SHP77 treated with DMSO at 0.1 percent for 48 hours (cell line): Measurements from ENCODE around the gene PCED1B.
"Not testable (repeated sequence)": the region's sequence is repeated elsewhere in the genome, so short reads cannot be mapped to it uniquely, and the experiment has no call there.

ENCODE experiments used
- DNase-seq: peaks from one replicate; lab custom pipeline; 2025; lab: John Stamatoyannopoulos, UW

The PCED1B gene

DNA sequence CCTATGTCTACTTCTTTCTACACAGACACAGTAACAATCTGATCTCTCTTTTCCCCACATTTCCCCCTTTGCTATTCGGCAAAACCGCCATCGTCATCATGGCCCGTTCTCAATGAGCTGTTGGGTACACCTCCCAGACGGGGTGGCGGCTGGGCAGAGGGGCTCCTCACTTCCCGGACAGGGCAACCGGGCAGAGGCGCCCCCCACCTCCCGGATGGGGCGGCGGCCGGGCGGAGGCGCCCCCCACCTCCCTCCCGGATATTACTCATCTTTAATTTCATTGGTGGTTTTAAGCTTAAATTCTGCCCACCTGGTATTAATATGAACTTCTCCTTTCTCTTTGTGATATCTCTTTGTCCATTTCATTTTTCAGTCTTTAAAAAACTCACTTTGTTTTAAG, 90.9 kb downstream of the PCED1B start:
- DNase-seq: not testable (repeated sequence)

GRCh38 chr12:47178014-47178413, 98.6 kb downstream of the PCED1B start:
- no peak for DNase-seq

- not testable (repeated sequence) for DNase-seq
These were observed 102.9 kb downstream of the PCED1B start for GRCh38 chr12:47182164-47182938.

DNA sequence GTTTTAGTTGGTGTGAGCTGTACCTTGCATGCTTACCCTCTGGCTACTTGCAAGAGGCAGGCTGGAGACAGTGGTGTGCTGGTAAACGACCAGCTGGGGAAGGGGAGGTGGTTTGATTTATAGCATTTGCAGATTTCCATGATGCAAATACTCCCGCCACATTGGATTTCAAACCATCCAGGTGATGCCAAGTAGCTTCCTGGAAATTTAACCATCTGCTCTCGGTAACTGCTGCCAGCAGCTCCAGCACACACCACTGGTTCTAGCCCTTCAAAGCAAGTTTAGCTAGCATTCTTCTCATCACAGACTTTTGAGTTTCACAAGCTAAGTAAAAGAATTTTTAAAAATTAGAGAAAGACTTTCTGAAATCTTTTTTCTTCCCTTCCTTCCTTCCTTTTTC, 104.8 kb downstream of the PCED1B start:
- DNase-seq: peak; percentile 89

- no peak for DNase-seq
These were observed 105.4 kb downstream of the PCED1B start for GRCh38 chr12:47184813-47185212.

DNA sequence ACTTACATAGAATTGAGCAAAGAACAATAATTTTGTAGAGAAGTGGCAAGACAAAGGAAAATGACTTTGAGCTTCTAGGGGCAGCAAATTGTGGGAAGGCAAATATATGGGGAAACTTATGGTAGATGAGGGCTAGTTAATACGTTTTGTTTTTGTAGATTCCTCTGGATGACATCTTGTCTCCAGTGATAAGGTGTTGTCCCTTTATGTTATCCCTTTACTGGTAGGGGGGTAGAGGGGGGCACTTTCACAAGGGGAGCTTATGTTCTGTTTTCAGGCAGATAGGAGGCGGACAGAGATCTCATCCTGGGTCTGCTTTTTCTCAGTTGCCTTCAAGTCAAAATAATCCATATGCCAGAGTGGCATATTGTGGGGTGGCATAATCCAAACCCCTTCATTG, 106.8 kb downstream of the PCED1B start:
- DNase-seq: no peak

DNA sequence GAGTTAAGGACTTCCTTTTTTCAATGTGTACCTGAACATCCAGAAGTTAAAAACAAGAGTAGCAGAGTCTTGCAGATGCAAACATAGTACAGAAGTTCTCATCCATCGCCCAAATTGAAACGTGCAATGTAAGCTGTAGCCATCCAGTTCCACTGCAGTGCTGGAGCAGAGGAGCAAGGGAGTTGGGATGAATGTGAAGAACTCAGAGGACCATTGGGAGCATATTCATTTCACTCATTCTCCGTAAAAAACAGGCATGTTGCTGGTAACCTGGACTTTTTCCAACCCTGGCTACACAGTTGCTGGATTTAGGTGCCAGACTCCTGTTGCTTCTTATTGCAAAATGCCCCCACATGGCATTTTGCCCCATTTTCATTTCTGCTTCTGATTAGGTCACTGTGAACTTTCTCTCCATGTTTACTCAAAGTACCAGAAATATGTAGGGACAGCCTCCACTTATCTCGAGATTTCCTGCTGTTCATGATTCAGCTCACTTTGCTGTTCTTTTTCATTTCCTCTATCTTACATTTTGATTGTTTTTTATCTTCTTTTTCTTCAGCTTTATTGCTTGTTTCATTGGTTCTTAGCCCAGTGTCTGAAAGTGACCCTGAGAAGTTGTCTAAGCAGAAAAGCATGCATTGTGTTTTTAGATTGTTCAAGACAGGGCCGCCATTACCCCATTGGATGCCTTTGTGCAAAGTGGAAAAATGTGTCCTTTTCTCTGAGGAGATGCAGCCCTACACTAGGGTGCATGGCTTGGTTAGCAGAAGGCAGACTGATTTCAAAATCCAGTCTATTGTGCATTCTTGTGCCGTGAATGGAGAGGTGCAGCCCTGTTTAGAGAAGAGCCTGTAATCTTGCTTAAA, 109.4 kb downstream of the PCED1B start:
- DNase-seq: no peak

GRCh38 chr12:47189728-47190127, 110.3 kb downstream of the PCED1B start:
- DNase-seq: no peak

GRCh38 chr12:47190271-47190750, 110.9 kb downstream of the PCED1B start:
- no peak for DNase-seq

DNA sequence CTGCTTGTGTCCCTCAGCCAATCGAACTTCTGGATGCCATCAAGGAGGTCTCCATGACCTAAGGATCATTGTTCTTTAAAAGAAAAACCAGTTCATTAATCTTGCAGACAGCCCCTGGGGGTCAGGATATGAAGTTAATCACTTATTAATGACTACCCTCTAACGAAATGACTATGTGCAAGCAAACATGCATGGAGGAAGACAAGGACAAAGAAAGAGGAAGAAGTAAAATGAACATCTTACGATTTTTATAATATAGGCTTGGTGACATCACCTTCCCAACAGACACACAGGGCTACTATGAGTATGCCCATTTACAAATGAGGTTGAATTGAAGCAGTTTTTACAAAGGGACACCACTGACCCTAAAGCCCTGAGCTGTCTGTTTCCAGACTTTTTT, 111.5 kb downstream of the PCED1B start:
- DNase-seq: no peak

- no peak for DNase-seq
These were observed 112.6 kb downstream of the PCED1B start for GRCh38 chr12:47192051-47192450.

DNA sequence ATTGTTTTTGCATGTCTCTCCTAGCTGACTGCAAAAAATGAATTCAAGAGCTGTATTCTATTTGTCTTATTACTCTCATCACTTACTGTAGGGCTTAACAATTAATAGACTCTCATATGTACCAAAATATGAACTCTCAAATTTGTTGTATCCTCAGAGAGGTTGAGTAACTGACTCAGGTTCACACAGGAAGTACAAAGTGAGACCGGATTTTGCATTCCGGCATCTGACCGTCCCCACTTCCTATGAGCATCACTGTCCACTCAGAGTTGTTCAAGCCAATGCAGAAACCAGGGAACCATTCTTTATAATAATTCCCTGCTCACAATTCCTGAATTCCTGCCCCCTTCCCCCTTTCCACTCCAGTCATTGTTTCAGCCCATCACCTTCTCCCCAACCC, 113.6 kb downstream of the PCED1B start:
- no peak for DNase-seq

- no peak for DNase-seq
These were observed 115.1 kb downstream of the PCED1B start for GRCh38 chr12:47194501-47194900.

DNA sequence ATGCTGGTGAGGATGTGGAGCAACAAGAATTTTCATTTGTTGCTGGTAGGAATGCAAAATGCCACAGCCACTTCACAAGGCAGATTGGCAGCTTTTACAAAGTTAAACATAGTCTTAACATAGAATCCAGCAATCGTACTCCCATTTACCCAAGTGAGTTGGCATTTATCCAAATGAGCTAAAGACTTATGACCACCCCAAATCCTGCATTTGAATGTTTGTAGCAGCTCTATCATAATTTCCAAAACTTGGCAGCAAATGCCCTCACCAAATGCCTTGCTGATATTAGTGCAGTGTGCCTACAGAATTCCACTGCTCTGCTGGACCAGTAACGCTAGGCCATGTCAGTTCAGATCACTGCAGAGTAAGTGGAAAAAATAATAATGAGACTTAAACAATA, 121.0 kb downstream of the PCED1B start:
- no peak for DNase-seq

DNA sequence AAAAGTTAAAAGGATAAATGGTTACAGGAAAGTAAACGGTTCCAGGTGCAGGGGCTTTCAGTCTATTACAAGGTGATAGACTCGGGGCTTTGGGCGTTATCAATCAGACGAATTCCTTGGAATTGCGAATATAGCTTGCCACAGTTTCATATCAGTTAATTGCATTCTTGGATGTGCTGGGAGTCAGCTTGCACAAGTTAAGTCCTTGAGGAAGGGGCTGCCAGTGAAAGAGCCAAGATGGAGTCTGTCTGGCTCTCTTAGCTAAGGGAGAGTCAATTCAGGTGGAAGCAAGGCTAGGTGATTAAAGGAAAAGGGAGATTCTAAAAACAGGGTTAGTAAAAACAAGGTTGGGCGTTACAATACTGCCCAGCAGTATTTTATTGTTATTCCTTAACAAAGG, 121.8 kb downstream of the PCED1B start:
- DNase-seq: not testable (repeated sequence)

- no peak for DNase-seq
These were observed 122.8 kb downstream of the PCED1B start for GRCh38 chr12:47202176-47202575.

DNA sequence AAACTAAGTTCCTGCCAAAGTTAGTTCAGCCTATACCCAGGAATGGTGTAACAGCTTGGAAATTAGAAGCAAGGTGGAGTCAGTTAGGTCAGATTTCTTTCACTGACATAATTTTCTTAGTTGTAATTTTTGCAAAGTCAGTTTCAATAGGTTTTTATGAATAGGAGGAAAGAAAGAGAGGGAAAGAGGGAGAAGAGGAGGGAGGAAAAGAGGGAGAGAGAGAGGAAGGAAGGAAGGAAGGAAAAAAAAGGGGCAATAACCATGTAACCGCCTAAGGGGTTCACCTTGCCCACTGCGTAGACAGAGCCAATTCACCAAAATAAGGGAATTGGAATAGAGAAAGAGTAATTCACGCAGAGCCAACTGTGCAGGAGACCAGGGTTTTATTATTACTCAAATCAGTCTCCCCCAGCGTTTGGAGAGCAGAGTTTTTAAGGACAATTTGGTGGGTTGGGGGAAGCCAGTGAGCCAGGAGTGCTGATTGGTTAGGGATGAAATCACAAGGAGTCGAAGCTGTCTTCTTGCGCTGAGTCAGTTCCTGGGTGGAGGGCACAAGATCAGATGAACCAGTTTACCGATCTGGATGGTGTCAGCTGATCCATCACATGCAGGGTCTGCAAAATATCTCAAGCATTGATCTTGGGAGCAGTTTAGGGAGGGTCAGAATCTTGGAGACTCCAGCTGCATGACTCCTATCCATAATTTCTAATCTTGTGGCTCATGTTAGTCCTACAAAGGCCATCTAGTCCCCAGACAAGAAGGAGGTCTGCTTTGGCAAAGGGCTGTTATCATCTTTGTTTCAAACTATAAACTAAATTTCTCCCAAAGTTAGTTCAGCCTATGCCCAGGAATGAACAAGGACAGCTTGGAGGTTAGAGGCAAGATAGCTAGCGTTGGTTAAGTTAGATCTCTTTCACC, 126.4 kb downstream of the PCED1B start:
- DNase-seq: no peak

DNA sequence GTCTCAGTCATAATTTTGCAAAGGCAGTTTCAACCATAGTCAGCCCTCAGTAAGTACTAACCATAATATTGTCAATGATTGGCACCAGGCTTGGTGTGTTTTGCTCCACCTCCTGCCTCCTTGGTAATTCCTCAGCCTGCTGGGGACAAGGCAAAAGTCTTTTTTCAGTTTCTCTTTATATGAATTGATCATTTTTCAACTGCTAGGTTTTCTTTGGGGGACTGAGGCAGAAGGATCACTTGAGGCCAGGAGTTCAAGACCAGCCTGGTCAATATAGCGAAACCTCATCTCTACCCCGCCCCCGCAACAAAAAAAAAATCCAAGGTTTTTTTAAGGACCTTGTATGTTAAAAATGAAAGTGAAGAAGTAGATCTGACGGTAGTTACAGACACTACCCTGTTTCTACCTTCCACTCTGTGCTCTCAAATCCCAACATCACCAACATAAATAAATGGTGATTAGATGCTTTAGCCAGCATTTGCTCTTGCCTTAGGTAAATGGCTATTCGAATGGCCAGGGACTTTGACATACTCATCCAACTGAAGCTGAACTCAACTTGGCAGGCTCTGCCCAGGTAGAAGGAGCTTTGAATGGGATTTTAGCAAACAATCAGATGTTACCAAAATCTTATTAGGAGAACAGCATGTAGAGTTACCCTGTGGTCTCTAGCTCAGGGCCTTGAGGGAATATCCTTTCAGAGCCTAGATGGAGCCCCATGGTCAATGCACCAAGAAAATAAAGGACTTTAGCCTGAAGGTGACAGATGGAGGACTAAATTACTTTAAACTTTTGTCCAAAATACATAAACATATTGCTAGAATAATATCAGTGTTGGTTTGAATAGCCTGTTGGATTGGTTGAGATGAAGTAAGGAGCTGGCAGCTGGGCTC, 127.3 kb downstream of the PCED1B start:
- no peak for DNase-seq

DNA sequence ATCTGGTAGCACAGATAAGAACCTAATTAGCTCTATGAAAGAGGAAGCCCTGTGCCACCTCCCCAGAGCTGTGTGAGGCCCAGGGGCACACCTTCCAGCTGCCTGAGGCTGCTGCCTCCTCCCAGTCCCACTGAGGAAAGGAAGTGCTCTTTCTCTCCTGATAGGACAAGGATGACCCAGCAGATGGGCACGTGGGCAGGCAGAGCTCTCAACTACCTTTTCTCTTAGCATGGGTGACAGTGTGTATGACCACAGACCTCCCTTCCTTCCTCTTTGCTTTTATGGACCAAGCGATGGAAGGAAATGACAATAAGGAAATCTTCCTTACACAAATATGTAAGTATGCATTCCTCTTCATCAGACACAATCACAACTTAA, 127.9 kb downstream of the PCED1B start:
- no peak for DNase-seq

DNA sequence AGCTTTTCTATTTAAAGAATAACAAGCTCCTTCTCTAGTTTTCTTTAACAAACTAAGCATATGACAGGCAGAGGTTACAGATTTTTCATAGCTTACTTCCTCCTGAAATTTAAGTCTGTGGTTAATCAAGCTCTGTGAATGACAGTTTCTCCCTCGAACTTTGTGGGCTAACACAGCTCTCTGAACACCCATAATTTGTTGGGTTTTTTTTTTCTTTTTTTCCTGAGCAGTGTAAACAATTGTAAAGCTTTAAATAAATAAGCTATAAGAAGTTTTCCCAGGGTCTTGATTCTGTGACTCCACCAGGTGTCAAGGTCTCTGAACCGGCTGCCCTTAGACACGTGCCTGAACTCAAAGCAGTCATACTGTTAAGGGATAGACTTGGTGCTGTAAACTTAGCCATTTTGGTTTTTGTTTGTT, 128.4 kb downstream of the PCED1B start:
- no peak for DNase-seq

GRCh38 chr12:47209014-47209413, 129.6 kb downstream of the PCED1B start:
- no peak for DNase-seq
